HG02852 (cell line): ENCODE results near the gene EVI5.
"Not testable (repeated sequence)": the region's sequence is repeated elsewhere in the genome, so short reads cannot be mapped to it uniquely, and the experiment has no call there.

ENCODE experiments used
- ATAC-seq: cut with Tn5 transposase; IDR thresholded peaks from one replicate; pipeline ENCODE4 v1.9.1; 2021; ENCODE audit warnings: mild to moderate bottlenecking, moderate library complexity; ENCODE audit not compliant: unreplicated experiment

Gene EVI5

DNA sequence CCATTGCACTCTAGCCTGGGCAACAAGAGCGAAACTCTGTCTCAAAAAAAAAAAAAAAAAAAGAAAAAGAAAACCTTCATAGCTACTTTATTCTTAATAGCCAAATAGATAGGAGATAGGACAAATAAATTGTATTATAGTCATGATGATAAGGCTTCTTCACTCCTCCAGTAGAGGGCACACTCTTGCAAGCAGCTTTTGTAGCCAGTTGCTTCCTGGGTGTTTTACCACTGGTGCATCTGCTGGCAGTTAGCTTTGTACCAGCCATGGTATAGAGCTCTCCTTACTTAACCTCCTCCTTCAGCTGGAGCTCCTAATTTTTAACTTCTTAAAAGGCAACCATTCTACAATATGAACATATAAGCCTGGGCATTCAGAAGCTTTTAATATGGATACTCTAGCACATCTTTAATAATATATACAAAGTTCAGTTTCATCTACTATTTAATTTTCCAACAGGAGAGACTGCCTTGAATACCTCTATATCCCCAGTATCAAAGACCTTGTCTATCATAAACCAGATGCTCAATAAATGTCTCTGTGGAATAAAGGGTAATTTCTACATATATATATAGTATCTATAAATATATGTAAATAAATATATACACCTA is 35.8 kb downstream of the EVI5 start:
- no peak for ATAC-seq

DNA sequence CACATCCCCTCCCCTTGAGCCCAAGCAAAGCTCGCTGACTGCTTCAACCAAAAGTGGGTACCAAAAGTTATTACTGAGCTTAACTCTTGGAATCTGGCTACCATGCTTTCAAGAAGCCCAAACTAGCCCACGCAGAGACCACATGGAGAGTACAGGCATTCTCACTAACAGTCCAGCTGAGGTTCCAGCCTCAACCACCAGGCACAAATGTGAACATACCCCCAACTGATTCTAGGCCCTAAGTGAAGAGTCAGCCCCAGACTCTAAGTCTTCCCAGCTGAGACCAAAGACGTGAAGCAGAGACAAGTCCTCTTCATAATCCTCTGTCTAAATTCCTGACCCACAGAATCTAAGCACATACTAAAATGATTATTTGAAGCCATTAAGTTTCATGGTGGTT is 36.8 kb downstream of the EVI5 start:
- ATAC-seq = no peak

DNA sequence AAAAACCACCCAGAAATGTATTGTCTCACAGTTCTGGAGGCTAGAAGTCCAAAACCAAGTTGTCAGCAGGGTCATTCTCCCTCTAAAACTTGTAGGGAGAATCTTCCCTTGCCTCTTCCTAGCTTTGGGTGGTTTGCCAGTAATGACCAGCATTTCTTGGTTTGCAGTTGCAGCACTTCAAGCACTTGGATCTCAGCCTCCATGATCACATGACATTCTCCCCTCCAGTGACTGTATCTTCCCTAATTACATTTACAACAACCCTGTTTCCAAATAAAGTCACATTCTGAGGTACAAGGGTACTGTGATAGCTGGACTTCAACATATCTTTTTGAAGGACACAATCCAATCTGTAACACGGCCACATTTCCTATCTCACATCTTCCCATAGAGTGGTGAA is 37.2 kb downstream of the EVI5 start:
- ATAC-seq = no peak

DNA sequence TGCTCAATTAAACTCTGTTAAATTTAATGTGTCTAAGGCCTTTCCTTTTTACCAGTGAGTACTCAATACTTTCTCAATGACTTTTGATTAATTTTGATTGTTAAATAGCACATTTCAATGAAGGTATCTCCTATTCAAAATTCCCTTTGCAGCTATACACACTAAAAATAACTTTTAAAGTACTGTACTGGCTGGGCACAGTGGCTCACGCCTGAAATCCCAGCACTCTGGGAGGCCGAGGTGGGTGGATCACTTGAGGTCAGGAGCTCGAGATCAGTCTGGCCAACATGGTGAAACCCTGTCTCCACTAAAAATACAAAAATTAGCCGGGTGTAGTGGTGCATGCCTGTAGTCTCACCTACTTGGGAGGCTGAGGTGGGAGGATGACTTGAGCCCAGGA is 38.7 kb downstream of the EVI5 start:
- not testable (repeated sequence) for ATAC-seq

DNA sequence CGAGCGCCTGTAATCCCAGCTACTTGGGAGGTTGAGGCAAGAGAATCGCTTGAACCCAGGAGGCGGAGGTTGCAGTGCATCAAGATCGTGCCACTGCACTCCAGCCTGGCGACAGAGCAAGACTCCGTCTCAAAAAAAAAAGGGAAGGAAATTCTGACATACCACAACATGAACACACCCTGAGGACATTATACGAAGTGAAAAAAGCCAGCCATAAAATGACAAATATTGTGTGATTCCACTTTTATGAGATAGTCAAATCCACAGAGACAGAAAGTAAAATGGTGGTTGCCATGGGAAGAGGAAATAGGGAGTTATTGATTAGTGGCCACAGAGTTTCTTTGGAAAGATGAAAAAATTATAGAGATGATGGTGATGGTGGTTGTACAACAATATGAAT is 41.7 kb downstream of the EVI5 start:
- no peak for ATAC-seq

DNA sequence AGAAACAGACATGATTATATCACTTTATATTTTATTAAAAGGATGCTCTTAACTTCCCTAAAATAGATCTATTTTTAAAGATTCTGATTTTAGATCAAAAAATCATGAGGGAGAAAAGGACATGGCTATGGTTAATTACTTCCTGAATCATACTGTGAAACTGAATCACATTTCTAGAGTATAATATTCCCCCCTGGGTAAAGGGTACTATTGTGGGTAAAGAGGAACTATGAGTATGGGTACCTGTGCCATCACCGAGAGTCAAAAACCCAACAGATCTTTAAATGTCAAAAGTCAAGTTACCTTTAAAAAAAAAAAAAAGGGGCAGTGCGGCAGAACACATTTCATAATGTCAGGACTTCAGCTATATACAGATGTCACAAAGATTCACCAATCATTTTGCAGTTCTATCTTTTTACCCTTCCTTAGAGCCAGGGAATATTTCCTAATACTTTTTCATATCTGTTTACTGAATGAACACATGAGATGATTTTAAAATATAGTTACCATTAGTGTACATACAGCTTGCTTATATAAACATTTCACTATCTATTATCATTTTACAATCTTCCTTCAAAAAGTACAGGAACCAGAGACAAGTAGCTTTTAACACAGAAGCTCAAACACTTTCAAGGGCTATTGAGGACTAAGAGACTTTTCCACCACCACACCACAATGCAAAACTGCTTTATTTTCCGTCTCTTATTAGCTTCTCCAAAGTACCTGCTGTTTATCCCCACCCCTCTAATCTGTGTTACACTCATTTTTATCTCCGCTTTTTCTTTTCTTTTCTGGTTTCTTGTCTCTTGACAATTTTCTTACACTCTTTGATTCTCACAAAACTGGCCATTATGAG is 45.0 kb downstream of the EVI5 start:
- ATAC-seq = no peak

DNA sequence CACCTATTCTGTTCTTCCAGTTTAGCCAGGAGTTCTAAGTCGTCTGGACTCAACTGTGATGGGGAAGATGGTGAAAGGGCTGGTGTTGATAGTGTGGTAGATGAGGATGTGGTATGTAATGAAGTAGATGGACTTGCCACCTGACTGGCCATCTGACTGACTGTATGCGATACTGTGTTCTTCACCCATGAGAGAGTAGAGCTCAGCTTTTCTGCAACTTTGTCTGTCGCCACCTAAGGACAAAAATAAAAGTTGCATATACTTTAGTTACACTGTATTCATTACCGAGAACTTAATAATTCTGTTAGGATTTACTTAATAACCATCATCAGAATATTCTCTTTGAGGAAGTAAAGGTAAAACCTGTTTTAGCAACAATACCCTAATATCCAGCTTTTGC is 48.5 kb downstream of the EVI5 start:
- no peak for ATAC-seq

DNA sequence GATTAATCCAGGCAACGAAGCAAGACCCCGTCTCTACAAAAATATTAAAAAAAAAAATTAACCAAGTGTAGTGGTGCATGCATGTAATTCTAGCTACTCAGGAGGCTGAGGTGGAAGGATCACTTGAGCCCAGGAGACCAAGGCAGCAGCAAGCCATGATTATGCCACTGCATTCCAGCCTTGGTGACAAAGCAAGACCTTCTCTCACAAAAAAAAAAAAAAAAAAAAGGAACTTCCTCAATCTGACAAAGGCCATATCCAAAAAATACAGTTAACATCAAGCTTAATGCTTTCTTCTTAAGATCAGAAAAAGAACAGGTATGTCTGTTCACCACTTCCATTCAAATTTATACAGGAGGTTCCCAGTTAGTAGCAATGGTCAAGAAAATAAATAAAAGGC is 54.4 kb downstream of the EVI5 start:
- ATAC-seq = no peak

DNA sequence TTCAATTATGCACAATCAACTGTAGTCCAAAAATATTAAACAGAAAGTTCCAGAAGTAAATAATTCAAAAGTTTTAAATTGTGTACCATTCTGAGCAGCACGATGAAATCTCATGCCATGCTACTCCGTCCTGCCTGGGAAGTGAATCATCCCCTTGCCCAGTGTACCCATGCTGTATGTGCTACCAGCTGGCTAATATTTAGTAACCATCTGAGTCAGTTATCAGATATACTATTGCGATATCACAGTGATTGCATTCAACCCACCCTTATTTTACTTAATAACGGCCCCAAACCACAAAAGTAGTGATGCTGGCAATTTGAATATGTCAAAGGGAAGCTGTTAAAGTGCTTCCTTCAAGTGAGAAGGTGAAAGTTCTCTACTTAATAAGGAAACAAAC is 56.2 kb downstream of the EVI5 start:
- ATAC-seq = no peak

DNA sequence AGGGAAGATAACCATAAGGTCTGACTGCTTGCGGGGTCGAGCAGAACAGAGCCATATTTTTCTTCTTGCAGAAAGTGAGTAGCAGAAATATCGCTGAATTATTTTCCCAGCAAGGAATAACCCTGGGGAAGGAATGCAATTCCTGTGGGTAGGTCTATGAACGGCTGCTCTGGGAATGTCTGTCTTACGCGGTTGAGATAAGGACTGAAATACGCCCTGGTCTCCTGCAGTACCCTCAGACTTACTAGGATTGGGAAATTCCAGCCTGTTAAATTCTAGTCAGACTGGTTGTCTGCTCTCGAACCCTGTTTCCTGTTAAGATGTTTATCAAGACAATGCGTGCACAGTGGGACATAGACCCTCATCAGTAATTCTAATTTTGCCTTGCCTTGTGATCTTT is 61.2 kb downstream of the EVI5 start:
- ATAC-seq = not testable (repeated sequence)

DNA sequence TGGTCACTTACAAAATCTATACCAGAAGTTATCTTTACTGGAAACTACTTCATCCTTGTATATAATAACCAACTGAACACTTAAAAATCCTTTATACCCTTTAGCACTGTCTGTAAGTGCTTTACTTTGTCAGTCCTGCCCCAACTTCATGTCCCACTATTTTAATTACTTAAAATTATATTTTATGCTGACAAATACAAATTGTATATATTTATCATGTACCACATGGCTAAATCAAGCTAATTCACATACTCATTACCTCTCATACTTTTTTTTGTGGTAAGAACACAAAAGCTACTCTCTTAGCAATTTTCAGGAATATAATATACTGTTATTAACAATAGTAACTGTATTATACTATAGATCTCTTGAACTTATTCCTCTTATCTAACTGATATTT is 63.0 kb downstream of the EVI5 start:
- no peak for ATAC-seq

DNA sequence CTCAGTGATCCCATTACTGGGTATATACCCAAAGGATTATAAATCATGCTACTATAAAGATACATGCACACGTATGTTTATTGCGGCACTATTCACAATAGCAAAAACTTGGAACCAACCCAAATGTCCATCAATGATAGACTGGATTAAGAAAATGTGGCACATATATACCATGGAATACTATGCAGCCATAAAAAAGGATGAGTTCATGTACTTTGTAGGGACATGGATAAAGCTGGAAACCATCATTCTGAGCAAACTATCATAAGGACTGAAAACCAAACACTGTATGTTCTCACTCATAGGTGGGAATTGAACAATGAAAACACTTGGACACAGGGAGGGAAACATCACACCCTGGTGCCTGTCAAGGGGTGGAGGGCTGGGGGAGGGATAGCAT is 63.8 kb downstream of the EVI5 start:
- not testable (repeated sequence) for ATAC-seq

DNA sequence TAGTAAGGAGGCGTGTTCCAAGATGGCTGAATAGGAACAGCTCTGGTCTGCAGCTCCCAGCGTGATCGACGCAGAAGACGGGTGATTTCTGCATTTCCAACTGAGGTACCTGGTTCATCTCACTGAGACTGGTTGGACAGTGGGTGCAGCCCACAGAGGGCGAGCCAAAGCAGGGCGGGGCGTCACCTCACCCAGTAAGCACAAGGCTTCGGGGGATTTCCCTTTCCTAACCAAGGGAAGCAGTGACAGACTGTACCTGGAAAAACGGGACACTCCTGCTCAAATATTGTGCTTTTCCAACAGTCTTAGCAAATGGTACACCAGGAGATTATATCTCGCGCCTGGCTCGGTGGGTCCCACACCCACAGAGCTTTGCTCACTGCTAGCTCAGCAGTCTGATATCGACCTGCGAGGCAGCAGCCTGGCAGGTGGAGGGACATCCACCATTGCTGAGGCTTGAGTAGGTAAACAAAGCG is 69.4 kb downstream of the EVI5 start:
- ATAC-seq = not testable (repeated sequence)

DNA sequence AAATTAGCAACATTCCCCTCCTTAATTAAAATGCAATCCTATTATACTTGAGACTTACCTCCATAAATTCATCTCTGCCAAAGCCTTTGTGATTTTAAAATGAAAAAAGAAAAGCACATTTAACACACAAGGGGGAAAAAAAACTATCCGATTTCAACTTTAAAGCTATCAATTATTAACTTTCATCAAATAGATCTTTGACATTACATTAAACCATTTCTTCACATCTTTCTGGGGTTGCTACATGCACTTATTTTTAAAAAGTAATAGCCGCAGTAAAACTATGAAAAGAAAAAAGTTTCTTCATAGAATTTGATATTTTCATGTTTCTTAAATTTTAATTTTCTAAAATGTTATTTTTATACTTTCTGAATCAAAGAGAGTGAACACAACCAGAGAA is 71.0 kb downstream of the EVI5 start:
- no peak for ATAC-seq

DNA sequence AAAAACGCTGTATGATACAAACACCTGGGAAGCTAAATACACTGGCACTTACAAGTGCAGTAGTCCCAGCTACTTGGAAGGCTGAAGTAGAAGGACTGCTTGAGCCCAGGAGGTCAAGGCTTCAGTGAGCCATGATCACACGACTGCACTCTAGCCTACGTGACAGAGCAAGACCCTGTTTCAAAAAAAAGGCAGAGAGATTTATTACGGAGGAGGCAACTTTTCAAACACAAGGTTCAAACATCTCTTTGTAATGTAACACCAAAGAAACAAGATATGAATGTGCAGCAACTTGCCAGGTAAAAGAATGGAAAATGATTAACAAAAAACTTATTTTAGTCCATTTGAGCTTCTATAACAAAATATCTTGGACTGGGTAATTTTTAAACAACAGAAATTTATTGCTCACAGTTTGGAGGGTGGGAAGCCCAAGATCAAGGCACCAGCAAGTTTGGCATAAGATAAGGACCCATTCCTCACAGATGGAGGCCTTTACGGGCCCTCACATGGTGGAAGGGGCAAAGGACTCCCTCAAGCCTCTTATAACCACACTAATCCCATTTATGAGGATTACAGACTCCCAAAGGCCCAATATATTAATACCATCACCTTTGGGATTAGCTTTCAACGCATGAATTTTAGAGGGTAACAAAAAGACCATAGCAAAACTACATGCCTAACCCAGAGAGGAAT is 73.3 kb downstream of the EVI5 start:
- ATAC-seq = no peak

DNA sequence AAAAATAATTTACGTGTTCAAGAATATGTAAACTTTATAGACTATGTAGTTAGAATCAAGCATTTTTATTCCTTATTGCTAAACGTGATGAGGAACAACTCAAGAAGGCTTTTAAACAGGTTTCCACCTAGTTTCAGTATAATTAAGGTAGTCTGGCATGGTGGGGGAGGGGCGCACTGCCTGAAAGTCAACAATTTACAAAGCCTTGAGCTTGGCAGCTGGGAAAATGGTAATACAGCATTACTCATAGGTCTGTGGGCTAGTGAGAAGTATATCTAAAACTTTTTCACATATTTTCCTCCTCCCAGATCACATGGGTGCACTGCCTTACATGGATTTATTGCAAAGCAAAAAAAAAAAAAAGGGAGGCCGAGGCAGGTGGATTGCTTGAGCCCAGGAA is 75.2 kb downstream of the EVI5 start:
- ATAC-seq = no peak

DNA sequence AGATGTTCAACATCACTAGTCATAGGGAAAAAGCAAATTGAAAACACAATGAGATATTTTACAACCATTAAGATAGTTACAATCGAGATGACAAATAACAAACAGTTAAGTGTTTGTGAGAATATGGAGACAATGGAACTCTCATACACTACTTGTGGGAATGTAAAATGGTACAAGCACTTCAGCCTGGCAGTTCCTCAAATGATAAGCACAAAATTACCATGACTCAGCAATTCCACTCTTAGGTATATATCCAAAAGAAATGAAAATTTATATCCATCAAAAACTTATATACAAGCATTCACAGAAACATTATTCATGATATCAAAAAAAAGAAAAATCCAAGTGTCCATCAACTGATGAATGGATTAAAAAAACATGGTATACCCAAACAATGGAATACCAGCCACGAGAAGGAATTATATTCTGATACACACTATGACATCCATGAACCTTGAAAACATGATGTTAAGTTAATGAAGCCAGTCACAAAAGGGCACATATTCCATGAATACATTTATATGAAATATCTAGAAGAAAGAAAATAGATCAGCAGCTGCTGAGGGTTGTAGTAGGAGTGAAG is 76.4 kb downstream of the EVI5 start:
- no peak for ATAC-seq

DNA sequence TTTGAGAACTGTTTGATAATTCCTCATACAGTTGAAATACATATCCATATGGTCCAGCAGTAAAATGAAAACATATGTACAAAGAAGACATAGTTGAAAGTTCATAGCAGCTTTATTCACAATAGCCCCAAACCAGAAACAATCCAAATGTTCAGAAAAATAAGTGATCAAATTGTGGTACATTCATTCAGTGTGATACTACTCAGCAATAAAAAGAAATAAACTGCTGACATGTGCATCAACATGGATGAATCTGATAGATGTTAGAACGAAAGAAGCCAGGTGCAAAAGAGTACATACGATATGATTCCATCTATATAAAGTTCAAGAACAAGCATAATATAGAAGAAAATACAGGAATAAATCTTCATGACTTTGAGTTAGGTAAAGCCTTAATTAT is 77.2 kb downstream of the EVI5 start:
- ATAC-seq = no peak

DNA sequence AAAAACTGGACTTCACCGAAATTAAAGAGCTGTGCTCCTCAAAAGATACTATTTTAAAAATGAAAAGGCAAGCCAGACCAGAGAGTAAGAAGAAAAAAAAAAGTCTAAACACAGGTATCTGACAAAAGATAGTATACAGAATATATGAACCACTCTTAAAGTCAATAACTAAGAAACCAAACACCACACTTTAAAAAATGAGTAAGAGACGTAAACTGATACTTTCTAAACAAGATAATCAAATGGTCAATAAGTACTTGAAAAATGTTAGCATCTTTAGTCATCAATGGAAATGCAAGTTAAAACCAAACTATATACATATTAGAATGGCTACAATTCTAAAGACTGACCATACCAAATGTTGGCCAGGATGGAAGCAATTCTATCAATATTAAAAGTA is 77.6 kb downstream of the EVI5 start:
- ATAC-seq = no peak

DNA sequence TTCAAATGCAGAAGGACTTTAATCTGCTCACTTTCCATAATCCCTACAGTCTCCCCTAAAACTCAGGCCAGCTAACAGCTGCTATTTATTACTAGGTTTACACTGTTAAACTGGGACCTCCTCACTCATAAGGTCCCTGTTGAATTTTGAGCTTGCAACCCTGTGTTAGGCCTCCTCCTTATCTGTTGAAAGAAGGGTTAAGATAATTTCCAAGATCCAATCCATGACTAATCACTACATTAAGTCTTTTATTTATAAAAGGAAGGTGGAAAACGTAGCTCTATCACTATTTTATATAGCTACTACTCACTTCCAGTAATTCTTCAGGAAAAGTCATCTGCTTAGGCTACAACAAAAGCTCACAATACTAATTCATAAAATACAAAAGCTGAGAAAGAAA is 79.5 kb downstream of the EVI5 start:
- ATAC-seq = no peak

DNA sequence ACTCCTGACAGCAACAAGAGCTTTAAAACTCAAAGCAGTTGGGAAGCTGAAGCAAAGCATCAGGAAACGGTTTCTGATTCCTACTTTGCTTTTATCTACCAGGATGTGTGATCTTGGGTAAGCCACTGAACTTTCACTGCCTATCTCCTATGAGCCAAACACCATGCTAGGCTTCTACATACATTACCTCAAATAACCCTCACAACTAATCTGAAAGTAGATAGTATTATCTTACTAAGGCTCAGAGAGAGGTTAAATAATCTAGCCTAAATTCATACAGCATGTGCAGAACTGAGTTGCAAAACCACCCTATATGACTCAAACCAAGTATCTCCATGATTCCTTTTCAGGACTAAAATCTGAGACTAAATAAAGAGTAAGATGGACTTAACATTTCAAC is 83.8 kb downstream of the EVI5 start:
- no peak for ATAC-seq

DNA sequence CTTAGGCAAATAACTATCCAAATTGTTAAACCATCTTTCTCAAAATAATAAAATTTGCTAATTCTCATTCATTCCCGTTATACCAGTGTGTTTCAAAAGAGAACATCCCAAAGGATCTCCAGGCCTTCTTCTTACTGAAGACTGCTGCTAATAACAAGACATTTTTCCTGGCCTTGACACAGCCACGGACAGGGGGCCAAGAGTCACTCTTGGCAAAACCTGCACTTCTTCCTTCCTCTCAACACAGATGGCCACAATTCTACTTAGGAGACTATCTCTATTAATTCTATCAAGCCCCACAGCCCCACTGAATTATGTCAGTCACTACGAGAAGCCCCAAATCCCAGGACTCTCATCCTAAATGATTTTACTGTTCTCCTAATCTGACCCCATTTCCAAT is 86.0 kb downstream of the EVI5 start:
- no peak for ATAC-seq
